GM12891 (cell line): ENCODE data around the gene TNPO2.

Source experiments
- POLR2A ChIP-seq: IDR thresholded peaks from 2 replicates; pipeline ENCODE4 v1.6.1; 2011; ENCODE audit warnings: low read depth, low read length, control low read depth
- POLR2AphosphoS5 ChIP-seq: IDR thresholded peaks from 2 replicates; pipeline ENCODE4 v1.6.1; 2011; ENCODE audit warnings: low read depth, low read length, control low read depth
- TAF1 ChIP-seq: IDR thresholded peaks from 2 replicates; pipeline ENCODE4 v1.6.1; 2011; ENCODE audit warnings: low read depth, low read length, control low read depth

GRCh38 chr19:12757544-12758274 is 34.0 kb upstream of the TNPO2 start:
- TF ChIP-seq POLR2AphosphoS5: no peak
- no peak for TF ChIP-seq POLR2A
- no peak for TF ChIP-seq TAF1
